Measurements from ENCODE around the gene INPP5E.

INPP5E gene

GRCh38 chr9:136379891-136380290 lies 59.8 kb downstream of the INPP5E start:
- in situ Hi-C loops (cut with MboI; ENCODE audit: low sequenced_read_pairs, unreplicated experiment), result no loop called here
- no peak for DNase-seq (ENCODE audit: low spot score)
- TF ChIP-seq, protein P1, sequence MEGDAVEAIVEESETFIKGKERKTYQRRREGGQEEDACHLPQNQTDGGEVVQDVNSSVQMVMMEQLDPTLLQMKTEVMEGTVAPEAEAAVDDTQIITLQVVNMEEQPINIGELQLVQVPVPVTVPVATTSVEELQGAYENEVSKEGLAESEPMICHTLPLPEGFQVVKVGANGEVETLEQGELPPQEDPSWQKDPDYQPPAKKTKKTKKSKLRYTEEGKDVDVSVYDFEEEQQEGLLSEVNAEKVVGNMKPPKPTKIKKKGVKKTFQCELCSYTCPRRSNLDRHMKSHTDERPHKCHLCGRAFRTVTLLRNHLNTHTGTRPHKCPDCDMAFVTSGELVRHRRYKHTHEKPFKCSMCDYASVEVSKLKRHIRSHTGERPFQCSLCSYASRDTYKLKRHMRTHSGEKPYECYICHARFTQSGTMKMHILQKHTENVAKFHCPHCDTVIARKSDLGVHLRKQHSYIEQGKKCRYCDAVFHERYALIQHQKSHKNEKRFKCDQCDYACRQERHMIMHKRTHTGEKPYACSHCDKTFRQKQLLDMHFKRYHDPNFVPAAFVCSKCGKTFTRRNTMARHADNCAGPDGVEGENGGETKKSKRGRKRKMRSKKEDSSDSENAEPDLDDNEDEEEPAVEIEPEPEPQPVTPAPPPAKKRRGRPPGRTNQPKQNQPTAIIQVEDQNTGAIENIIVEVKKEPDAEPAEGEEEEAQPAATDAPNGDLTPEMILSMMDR (IDR thresholded peaks at IDR 0.05; ENCODE audit: borderline replicate concordance, control extremely low read depth, extremely low read depth, insufficient read depth, missing control alignments), result no peak

DNA sequence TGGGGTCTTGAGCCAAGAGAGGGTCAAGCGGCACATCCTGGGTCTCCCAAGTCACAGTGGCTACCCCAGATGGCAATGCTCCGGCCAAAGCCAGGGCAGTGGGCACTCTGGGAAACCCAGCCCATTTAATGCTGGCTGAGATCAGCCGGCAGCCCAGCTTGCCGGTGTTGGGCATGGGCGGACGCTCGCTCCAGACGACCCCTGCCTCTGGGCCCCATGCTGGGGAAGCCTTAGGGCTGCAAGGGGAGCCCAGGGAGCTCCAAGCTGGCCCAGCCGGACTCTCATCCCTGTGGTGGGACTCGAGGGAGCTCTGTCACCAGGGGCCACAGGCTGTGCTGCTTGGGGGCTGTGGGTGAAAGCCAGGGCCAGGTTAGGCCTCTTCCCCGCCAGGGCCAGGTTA lies 60.2 kb downstream of the INPP5E start:
- in situ Hi-C loops (cut with MboI; ENCODE audit: low sequenced_read_pairs, unreplicated experiment), result no loop called here
- no peak for DNase-seq (ENCODE audit: low spot score)
- TF ChIP-seq, protein P1 (IDR thresholded peaks at IDR 0.05; ENCODE audit: borderline replicate concordance, control extremely low read depth, extremely low read depth, insufficient read depth, missing control alignments), result no peak

DNA sequence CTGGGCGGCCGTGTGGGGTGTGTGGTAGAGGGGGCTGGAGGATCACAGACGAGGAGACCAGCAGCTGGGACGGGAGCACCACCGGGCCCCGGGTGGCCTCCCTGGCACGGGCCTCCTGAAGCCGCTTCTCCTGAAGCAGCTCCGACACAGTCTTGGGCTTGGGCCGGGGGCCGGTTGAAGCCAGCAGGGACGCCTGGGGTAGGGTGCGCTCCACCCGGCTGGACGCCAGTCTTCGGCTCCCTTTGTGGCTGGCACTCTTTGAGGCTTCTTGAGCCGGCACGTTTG lies 60.7 kb downstream of the INPP5E start:
- in situ Hi-C loops (cut with MboI; ENCODE audit: low sequenced_read_pairs, unreplicated experiment), result no loop called here
- DNase-seq (ENCODE audit: low spot score), result no peak
- TF ChIP-seq, protein P1 (IDR thresholded peaks at IDR 0.05; ENCODE audit: borderline replicate concordance, control extremely low read depth, extremely low read depth, insufficient read depth, missing control alignments), result no peak
